ENCODE measurements around the gene HELZ.
"Not testable (repeated sequence)": the region's sequence is repeated elsewhere in the genome, so short reads cannot be mapped to it uniquely, and the experiment has no call there.

The HELZ gene

GRCh38 chr17:67270416-67270815, 25.4 kb upstream of the HELZ start:
- DNase-seq (ENCODE audit: low read depth), result no peak

GRCh38 chr17:67266496-67266895, 21.5 kb upstream of the HELZ start:
- no peak for DNase-seq (ENCODE audit: low read depth)

GRCh38 chr17:67265436-67266019, 20.5 kb upstream of the HELZ start:
- no peak for DNase-seq (ENCODE audit: low read depth)

GRCh38 chr17:67262435-67263117, 17.6 kb upstream of the HELZ start:
- DNase-seq (ENCODE audit: low read depth), result no peak

GRCh38 chr17:67260170-67260987, 15.4 kb upstream of the HELZ start:
- DNase-seq (ENCODE audit: low read depth), result no peak

- DNase-seq (ENCODE audit: low read depth), result no peak
Measured at GRCh38 chr17:67258821-67259468, 13.9 kb upstream of the HELZ start.

GRCh38 chr17:67256075-67256732, 11.2 kb upstream of the HELZ start:
- DNase-seq (ENCODE audit: low read depth), result no peak

GRCh38 chr17:67253384-67253783, 8.4 kb upstream of the HELZ start:
- DNase-seq (ENCODE audit: low read depth), result no peak

GRCh38 chr17:67251586-67251985, 6.6 kb upstream of the HELZ start:
- not testable (repeated sequence) for DNase-seq (ENCODE audit: low read depth)

- no peak for DNase-seq (ENCODE audit: low read depth)
Measured at GRCh38 chr17:67248291-67248690, 3.3 kb upstream of the HELZ start.

- DNase-seq (ENCODE audit: low read depth), result no peak
Measured at GRCh38 chr17:67247416-67247900, 2.5 kb upstream of the HELZ start.

GRCh38 chr17:67246653-67247415, 1.8 kb upstream of the HELZ start:
- peak; percentile 43 for DNase-seq (ENCODE audit: low read depth)

- no peak for DNase-seq (ENCODE audit: low read depth)
Measured at GRCh38 chr17:67246403-67246652, 1.3 kb upstream of the HELZ start.

- DNase-seq (ENCODE audit: low read depth), result peak; percentile 30
Measured at GRCh38 chr17:67245694-67246402, 852 bp upstream of the HELZ start.

GRCh38 chr17:67244431-67245072, 444 bp downstream of the HELZ start:
- DNase-seq (ENCODE audit: low read depth), result no peak

- no peak for DNase-seq (ENCODE audit: low read depth)
Measured at GRCh38 chr17:67243284-67243683, 1.7 kb downstream of the HELZ start.

GRCh38 chr17:67241719-67242341, 3.2 kb downstream of the HELZ start:
- no peak for DNase-seq (ENCODE audit: low read depth)

- DNase-seq (ENCODE audit: low read depth), result no peak
Measured at GRCh38 chr17:67239597-67239996, 5.4 kb downstream of the HELZ start.

GRCh38 chr17:67238991-67239390, 6.0 kb downstream of the HELZ start:
- no peak for DNase-seq (ENCODE audit: low read depth)

GRCh38 chr17:67232441-67232840, 12.6 kb downstream of the HELZ start:
- DNase-seq (ENCODE audit: low read depth), result no peak
